ENCODE results near the gene TRMT2A.

TRMT2A gene

DNA sequence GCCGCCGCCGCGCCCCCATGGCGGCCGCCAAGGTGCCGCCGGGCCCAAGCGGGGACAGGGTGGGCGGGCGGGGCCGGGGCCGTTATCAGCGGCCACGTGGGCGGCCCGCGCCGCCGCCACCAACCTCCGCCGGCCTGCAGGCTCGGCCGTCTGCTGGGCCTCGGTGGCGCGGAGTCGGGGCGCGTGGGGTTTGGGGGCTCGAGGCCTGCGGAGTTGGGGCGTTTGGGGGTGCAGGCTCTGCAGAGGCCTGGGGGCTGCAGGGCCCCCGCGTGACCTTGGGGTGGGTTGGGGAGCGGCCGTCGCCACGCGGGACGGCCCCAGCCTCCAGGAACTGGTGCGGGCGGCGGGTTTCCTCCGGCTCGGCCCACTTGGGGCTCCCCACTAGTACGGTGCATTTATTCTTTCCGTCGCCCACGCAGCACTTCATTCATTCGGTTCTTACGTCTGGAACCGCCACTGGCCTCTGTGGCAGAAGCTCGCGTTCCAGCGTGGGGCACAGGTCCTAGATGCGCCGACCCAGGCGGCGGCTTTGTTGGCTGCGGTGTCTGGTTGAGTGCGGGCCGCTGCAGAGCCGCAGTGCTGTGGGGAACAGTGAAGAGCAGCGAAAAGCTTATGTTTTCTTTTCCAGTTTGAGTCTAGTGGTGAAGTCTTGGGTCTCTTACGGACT is 740 bp upstream of the TRMT2A start:
- DNase-seq: no peak

DNA sequence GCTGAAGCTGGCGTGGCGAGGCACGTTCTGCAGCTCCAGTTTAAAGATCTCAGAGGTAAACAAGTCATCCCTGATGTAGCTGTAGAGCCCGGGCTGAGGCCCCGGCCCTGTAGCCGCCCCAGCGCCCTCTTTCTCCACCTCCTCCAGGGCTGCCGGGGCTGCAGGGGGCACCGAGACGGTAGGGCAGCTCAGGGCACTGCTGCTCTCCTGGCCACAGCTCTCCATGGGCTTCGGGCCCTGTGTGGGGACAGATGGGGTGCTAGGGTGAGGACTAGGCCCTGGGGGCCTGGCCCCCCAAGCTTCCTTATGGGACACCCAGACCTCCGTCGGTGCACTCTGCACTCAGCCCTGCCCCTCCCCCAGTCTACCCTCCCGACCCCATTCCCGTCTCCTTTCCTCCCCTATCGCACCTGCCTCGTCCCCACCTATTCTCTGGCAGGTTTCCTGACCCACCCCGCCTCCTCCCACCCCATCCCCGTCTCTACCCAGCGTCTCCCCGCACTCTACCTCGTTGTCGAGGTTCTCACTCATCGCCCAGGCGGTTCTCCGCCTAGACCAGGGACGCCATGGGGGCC is 563 bp downstream of the TRMT2A start:
- no peak for DNase-seq

DNA sequence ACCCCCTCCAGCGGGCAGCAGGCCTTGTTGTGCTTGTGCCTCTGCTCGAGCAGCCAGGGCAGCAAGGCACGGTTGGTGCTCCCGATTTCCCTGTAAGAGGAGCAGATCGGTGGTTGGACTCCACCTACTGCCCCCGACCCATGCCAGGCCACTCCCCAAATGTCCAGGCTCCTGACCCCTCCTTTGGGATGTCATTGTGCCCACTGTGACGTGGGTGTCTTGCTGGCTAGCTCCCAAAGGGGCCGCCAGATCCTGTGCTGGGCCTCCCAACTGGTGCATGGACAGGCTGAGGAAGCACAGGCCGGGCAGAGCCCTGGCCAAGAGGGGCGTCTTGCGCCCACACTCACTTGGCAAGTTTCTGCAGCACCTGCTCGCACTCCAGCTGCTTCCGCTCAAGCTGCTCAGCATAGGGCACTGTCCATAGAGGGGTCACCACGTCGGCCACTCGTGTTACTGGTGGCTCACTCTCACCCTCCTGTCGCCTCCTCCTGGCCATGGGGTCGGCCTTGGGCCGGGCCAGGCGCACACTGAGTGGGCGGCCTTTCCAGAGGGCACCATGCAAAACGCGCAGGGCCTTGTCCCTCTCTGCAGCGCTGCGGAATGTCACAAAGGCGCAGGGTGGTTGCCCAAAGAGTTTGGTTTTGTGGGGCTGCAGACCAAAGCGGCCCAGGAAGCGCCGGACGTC is 1.2 kb downstream of the TRMT2A start, which contains the start of gene RANBP1:
TSS of gene RANBP1 (plus strand) at position 414 of the 685 bp plus-strand sequence. CDS start at position 495, 81 bp downstream.
- DNase-seq: no peak

DNA sequence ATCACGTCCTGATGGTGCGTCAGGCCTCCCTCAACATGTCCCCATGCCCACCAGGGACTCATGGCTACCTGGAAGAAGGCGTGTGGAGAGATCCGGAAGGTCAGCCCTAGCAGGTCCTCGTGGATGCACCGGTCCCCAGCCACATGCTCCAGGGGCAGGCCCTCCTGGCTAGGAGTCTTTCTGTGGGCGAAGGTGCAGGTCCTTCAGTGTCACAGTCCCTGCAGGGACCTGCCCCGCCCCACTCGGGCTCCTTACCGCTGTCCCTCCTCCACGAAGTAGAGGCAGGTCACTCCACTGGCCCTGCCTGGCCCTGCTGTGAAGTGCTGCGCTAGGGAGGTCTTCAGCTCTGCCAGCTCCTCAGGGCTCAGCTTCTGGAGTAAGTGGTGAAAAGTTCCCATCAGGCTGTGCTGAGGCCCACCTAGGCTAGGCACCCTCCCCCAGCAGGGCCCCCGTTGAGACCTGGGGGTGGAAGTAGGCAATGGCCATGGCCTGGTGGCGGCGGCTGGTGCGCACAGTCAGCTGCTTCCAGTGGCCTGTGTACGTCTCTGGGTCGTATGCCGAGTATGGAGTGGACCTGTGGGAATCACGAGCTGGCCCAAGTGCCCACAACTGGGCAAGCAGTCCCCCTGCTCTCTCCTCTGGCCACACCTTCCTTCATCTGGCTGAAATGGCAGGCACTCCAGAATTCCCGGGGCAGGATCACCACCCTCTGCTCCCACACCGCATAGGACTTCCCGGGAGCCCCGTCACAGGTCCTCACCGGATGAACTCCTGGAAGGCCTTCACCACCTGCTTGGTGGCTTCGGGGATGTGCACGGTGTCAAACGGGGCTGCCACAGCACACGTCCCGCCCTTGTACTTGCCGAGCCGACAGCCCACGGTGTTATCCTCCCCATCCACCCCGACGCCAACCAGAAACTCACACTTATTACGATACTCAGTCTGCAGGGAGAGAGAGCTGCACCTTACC is 2.2 kb downstream of the TRMT2A start:
- DNase-seq: no peak

DNA sequence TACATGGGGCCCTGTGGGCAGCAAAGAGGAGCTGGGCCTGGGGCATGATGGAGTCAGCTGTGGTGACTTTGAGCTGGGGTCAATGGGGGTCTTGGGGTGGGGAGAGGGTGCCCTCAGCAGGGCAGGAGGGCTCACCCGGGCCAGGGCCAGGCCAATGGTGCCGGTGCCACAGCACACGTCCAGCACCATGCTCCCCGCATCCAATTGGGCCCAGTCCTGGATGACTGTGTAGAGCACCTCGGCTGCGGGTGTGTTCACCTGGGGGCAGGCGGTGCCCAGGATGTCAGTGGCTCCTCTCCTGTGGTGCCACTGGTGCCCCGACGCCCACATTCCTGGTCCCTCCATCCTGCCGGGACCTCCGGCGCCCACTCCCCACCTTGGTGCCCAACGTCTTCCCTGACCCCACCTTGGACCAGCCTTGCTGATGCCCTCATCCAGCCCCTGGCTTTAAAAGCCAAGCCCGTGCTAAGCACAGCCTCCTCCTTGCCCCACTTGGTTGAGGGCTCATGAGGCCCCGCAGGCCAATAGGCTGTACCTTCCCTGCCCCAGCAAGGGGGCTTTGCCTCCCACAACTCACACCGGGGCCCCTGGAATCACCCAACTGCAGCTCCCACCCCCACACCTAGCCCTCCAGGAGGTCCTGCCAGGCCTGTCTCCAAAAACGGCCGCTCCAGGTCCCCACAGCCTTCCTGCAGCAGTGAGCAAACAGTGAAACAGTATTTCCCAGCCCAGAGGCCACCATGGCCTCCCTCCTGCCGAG is 3.3 kb downstream of the TRMT2A start:
- DNase-seq: no peak

DNA sequence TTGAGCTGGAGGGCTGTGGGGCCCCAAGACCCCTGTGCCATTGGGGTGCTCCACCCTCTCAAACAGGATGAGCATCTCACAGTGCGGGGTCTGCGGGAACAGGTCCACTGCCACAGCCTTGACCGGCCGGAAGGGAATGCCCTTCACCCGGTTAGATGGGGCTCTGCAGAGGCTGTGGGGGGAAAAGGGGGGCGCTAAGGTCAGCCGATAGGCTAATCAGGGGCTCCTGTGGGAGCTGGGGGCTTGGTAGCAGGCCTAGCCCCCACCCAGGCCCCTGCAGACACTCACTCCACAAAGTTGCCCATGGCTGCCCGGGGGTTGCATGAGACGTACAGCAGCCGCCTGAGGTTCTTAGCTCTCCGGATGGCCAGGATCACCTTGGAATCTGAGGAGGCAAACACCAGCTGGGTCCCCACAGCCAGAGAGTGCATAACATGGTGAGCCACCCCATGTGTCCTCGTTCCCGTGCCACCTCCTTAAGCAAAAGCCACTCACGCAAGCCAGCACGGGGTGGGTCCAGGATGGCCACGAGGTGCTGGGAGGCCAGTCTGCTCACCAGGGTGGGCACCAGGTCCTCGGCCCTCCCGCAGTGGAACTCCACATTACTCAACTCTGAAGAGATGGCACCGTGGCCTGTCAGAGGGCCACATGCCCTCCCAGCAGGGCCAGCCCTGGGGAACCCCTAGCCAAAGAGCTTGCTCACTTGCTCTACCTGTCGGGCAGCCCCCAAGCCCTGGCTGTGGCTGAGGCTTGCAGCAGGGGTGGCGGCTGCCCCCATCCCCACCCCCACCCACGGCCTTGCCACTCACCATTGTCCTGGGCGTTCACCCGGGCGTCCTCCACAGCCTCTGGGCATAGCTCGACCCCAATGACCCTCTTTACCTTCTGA is 4.2 kb downstream of the TRMT2A start:
- DNase-seq: no peak

DNA sequence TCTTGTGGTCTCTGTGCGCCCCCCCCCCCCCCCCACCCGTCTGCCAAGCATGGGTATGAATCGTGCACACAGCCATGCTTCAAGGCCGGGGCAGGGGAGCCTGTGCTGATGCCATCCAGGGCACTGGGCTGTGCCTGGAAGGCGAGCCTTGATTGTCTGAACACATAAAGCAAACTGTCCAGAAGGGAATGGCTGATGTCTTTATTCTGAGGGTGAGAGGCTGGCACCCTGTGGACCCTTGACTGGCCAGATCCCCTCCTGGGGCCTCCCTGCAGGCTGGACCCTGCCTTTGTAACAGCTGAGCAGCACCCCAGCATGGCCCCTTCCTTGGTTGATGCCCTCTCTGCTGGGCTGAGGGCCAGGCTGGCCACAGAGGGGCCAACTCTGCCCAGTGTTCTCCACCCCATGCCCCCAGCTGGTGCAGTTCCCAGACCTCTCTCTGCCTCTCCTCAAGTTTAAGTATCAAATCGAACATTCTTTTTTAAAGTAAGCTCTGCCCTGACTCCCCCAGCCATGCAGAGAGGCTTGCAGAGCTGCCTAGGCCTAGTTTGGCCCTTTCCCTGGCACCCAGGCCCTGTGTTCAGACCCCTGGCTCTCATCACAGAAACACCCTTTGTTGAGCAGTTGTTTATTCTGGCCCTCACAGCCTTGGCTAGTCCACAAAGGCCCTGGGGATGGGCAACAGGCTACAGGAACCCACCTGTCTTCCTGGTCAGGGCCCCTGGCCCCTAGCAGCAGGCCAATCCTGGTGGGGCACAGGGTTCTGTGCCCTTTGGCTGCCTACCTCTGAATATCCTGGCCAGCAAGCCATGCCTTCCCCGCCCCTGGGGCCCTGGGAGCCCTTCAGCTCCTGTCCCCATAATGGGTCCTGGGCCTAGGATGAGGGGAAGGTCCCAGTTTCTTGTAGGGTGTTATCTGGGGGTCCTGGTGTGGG is 5.1 kb downstream of the TRMT2A start:
- DNase-seq: no peak

DNA sequence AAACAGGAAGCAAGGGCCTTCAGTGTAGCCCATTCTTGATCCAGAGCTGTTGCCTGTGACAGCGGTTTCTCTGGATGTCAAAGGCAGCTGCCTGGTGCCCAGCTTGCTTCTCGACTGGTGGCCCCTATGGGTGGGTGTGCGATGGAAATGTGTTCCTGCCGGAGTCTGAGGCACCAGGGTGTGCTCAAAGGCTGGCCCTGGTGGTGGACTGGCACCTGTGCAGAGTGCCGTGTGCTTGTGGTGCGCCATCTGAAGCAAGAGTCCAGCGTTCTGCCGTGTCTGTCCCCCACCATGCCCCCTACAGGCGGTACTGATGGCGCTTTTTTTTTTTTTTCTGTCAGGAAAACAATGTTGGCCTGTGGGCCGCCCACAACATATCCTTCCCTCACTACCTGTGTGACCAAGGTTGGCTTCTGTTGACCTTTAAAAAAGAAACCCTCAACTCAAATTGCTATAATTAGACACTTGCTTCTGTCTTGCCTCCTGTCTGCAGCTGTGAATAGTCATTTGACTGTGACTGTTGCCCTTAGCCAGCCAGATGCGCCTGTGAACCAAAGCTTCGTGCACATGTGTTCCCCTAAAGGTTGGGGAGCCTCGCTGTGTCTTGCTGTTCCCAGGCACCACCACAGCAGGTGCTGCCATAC is 5.9 kb downstream of the TRMT2A start:
- DNase-seq: no peak

DNA sequence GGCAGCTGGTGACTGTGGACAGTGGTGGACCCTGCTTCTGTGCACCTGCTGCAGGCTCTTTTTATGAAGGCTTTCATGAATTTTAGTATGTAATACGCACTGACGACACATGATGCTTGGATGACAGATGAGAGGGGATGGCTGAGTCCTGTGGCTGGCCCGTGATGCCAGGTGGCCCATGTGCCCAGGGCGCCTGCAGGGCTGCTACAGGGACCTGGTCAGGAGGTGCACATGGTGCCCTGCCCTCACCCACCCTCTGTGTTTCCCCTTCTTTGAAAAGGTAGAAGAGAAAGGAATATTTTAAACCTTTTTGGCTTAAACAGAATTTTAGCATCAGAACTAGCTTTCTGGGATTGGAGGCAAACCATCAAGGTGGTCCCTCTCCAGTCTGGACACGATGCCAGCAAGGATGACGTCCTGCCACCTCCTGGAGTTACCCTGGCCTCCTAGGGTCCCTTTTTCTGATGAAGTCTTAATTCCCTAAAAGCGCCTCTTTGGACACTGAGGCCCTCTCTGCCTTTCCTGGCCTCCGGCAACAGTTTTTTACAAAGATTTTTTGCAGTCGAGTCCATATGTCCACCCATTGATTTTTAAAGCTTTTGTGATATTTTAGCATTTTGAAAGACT is 6.6 kb downstream of the TRMT2A start:
- no peak for DNase-seq

DNA sequence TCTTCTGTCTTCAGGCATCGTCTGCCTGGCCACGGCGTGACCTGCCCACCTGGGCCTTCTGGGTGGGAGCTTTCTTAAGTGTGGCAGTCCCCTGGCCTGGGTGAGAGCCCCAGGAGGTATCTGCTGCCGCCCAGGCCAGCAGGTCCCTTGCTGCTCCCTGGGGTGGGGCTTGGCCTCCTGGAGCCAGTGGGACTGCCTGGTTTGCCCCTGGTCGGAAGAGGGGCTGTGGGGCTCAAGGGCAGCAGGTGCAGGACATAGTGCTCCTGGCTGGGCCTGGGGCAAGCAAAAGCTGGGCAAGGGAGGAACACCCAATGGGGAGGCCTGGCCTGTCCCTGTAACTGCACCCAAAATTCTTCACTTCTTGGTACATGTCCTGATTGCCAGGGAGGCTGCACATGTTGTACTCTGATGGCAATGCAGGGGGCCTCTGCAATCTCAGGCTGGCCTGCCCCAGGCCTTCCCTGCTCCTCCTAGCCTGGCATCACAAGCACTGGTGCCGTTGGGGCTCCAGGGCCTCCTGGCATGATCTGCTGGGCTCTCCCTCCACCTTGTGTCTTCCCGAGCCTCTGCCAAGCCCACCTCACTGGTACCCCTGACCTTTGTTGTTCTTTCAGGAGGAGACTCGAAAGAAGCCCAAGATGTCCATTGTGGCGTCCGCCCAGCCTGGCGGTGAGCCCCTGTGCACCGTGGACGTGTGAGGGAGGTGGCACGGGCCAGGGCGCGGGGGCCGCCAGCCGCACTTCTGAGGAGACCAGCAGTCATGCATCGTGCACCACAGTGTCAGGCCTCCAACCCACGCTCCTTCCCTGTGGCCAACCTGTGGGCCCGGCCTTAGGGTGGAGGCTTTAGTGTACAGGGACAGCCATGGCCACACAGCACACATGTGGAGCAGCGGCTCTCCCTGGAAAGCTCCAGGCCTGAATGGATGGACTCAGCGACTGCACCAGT is 7.3 kb downstream of the TRMT2A start:
- no peak for DNase-seq

DNA sequence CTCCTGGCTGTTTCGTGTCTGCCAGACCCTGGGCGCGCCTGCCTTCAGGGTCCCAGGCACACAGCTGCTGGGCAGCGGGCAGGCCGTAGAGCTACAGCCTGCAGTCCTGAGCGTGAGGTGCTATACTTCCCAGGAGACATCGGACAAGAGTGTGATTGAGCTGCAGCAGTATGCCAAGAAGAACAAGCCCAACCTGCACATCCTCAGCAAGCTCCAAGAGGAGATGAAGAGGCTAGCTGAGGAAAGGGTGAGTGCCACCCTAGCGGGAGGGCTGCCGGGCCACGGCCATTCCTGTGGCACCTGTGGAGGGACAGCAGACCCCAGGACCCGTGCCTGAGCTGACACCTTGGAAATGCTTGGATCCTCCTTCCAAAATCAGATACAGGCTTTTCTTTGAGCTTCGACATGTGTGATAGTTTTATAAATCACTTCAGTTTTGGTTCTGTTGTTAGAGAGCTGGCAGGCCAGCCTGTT is 8.2 kb downstream of the TRMT2A start:
- DNase-seq: no peak

DNA sequence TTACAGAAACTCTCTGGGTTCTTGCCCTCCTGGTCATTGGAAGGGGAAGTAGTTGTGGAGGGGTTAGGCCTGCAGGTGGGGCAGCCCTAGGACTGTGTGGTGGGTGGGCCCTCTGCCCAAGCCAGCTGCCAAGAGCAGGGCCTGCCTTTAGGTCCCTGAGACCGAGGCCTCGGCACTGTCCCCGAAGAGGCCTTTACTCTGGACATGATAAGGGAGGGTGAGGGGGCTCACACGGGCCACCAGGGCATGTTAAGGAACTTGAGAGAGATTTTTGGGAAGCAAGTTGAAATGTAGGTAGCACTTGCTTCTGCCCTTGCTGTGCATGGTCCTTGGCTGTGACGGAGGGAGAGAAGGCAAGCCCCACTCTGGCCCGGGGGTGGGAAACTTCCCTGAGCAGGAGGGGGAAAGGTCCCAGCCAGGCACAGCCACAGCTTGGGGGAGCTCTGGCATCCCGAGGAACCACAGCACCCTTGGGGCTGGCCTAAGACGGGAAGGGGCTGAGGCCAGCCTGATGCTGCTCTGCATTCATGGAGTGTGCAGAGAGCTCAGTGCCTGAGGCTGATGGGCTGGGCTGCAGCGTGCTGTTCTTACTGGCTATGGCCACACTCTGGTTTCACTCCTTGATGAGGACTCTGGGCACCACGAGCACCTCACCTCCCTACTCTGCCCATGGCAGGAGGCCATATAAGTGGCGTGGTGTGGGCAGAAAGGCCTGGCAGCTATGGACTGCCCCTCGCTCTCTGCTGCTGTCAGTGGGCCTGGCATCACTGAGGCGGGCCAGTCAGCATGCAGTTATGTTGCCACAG is 8.9 kb downstream of the TRMT2A start:
- no peak for DNase-seq

DNA sequence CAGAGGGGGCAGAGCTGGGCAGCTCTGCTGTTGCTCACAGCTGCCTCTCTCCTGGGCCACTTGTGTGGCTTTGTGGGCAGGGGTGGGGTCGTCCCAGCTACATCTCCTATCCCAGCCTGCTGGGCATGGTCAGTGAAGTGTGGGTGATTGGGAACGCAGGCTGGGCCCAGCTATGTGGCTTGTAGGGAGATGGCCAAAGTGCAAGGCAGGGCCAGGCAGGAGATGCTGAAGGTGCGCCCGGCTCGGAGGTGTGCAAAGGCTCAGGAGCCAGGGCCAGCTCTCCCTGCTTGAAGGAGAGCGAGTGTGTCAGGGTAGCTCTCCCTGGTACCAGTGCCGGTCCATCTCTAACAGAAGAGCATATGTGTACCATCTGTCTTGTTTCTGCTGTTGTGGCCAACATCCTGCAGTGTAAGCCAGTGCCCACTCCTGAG is 9.5 kb downstream of the TRMT2A start:
- no peak for DNase-seq

DNA sequence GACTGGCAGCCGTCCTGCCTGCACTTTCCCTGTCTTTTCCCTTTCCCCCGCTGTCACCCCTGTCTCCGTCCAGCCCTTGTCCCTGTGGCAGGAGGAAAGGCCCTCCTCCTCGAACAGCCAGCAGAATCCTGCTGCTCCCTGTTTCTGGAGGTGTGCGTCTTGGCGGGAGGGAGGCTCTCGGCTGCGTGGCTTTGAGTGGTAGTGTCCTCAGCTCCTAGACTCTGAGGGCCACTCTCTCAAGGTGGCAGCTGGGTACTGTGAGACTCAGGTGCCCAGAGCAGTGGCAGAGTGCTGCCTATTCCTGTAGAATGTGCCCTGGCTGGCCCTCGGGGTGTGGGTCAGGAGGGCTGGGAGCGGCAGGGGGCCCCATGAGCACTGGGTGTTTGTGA is 10.2 kb downstream of the TRMT2A start:
- no peak for DNase-seq

DNA sequence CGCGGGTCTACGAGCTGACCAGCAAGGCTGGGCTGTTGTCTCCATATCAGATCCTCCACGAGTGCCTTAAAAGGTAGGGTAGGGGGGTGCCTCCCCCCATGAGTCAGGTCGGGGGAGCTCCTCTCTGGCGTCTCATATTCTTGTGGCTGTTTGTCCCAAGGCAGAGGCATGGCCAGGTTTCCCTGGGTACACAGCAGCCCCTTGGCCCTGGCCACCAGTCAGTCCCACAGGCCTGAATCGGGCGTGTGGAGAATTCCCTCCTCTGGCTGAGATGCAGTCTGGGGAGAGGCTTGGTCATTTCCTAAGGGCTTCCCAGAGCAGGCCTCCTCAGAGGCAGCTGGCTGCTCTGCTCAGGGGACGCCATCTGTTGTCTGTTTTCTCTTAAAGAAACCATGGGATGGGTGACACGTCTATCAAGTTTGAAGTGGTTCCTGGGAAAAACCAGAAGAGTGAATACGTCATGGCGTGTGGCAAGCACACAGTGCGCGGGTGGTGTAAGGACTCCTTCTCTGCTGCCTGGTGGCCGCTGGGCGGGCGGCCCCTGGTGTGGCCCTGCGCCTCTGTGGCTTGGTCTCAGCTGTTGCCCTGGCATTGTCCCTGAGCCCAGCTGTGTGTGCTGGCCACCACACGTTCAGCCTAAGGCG is 10.7 kb downstream of the TRMT2A start:
- DNase-seq: no peak
